Choroid plexus epithelial cell (primary cell): ENCODE measurements around the gene VSTM2B.

ENCODE experiments used
- DNase-seq: peaks from one replicate; pipeline ENCODE4 v3.0.0-alpha.2; 2010; ENCODE audit warnings: low read depth
- H3K4me3 ChIP-seq: 2 replicates; pipeline ENCODE4 v1.5.1; 2011; ENCODE audit warnings: low read depth, mild to moderate bottlenecking, control low read depth, low read length, moderate library complexity
- CTCF ChIP-seq: conservative IDR thresholded peaks from 2 replicates; pipeline ENCODE4 v1.5.1; 2011; ENCODE audit warnings: low read depth, mild to moderate bottlenecking, control low read depth, inconsistent platforms, low read length, moderate library complexity

VSTM2B gene

DNA sequence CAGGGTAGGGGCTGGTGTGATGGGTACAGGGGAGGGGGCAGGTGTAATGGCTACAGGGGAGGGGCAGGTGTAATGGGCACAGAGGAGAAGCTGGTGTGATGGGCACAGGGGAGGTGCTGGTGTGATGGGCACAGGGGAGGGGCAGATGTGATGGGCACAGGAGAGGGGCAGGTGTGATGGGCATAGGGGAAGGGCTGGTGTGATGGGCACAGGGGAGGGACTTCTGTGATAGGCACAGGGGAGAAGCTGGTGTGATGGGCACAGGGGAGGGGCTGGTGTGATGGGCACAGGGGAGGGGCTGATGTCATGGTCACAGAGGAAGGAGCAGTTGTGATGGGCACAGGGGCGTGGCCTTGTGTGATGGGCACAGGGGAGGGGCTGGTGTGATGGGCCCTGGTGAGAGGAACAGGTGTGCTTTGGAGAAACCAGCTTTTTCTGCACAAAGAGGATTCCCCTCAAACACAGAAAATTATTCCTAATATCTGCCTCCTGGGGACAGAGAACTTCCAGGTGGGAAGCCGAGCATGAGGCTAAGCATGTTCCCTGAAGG, 41.6 kb downstream of the VSTM2B start:
- DNase-seq, result no peak
- no peak overlapping the region for H3K4me3 ChIP-seq
- TF ChIP-seq CTCF, result no peak

- H3K4me3 ChIP-seq, result no peak overlapping the region
- TF ChIP-seq CTCF, result no peak
- DNase-seq, result no peak
Observed at GRCh38 chr19:29568036-29569025, 42.5 kb downstream of the VSTM2B start.

DNA sequence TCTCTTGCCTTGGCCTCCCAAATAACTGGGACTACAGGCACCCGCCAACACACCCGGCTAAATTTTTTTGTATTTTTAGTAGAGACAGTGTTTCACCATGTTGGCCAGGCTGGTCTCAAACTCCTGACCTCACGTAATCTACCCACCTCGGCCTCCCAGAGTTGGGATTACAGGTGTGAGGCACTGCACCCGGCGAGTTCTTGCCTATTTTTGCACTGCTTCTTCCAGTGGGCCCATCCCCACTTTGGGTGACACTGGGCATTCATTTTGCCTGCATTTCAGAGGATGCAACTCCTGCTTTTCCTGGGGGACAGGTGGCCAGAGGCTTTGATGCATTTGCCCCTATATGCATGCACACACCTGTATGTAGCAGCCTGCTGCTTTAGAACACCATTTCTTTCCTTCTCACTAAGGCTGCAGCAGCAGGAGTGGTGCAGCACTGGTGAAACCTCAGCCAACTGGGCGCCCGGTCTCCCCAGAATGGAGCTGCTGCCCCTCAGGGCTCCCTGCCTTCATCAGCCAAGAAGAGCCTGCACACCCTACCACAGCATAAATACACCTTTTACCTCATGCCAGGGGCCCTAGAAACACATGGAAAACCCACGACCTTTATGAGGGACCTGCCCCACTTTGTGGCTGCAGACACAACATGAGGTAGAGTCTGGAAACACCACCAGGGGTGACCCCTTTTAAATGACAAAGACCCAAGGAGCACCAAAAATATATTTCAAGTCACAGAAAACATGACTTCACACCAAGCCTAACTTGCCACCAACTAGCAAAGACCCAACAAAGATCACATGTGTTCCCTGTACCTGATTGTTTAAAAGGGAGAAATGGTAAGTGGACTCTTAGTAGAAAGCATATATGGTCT, 43.5 kb downstream of the VSTM2B start:
- H3K4me3 ChIP-seq, result no peak overlapping the region
- TF ChIP-seq CTCF, result no peak
- no peak for DNase-seq

GRCh38 chr19:29571181-29571580, 45.4 kb downstream of the VSTM2B start:
- H3K4me3 ChIP-seq, result no peak overlapping the region
- TF ChIP-seq CTCF, result no peak
- DNase-seq, result no peak

DNA sequence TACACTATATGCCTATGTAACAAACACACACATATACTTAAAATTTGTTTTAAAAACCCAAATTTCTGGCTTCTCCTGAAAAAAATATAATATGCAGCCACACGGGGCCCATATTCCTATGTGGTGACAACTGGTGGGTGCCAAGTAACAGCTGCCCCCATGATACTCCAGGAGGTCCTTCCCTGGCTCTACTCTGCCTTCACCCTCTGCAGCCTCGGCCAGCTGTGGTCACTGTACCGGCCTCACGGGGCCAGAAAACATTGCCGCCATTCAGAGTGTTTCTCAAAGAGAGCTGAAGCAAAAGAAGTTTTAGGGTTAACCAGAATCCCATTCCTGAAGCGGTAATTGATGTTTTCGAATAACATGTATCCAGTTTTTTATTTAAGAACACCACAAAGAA, 47.7 kb downstream of the VSTM2B start:
- no peak for DNase-seq

DNA sequence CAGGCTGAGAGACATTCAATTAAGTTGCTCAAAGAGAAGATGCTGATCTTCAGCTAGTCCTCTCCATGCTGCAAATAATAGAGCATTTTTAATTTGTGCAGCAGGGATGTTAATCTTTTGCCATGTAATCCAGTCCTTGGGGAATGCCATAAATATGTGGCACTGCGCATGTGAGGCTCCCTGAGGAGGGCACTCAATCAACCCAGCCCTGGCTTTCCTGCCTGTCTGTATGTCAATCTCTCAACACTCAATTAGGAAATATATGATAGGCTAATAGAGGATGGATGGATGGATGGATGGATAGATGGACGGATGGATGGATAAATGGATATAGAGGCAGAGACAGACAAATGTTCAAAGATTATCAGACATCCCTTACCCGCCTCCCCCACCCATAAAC, 48.7 kb downstream of the VSTM2B start:
- no peak for TF ChIP-seq CTCF
- no peak overlapping the region for H3K4me3 ChIP-seq
- no peak for DNase-seq

More for the DNA sequence above, 47.7 kb downstream of the VSTM2B start:
- TF ChIP-seq CTCF, result no peak
- no peak overlapping the region for H3K4me3 ChIP-seq
